IPS DF 4.7 (cell line): Measurements from ENCODE around the gene HBA1.
"Not testable (repeated sequence)": the region's sequence is repeated elsewhere in the genome, so short reads cannot be mapped to it uniquely, and the experiment has no call there.

Source experiments
- DNase-seq: peaks from one replicate; pipeline ENCODE4 v3.0.0-alpha.2; 2013; ENCODE audit warnings: low spot score; ENCODE audit errors: extremely low read depth

The HBA1 gene

DNA sequence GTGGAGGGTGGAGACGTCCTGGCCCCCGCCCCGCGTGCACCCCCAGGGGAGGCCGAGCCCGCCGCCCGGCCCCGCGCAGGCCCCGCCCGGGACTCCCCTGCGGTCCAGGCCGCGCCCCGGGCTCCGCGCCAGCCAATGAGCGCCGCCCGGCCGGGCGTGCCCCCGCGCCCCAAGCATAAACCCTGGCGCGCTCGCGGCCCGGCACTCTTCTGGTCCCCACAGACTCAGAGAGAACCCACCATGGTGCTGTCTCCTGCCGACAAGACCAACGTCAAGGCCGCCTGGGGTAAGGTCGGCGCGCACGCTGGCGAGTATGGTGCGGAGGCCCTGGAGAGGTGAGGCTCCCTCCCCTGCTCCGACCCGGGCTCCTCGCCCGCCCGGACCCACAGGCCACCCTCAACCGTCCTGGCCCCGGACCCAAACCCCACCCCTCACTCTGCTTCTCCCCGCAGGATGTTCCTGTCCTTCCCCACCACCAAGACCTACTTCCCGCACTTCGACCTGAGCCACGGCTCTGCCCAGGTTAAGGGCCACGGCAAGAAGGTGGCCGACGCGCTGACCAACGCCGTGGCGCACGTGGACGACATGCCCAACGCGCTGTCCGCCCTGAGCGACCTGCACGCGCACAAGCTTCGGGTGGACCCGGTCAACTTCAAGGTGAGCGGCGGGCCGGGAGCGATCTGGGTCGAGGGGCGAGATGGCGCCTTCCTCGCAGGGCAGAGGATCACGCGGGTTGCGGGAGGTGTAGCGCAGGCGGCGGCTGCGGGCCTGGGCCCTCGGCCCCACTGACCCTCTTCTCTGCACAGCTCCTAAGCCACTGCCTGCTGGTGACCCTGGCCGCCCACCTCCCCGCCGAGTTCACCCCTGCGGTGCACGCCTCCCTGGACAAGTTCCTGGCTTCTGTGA is at the start of gene HBA1:
HBA1 (plus strand) TSS at position 204 of the 906 bp plus-strand sequence; CDS start at position 241, 37 bp downstream.
- DNase-seq: not testable (repeated sequence)

DNA sequence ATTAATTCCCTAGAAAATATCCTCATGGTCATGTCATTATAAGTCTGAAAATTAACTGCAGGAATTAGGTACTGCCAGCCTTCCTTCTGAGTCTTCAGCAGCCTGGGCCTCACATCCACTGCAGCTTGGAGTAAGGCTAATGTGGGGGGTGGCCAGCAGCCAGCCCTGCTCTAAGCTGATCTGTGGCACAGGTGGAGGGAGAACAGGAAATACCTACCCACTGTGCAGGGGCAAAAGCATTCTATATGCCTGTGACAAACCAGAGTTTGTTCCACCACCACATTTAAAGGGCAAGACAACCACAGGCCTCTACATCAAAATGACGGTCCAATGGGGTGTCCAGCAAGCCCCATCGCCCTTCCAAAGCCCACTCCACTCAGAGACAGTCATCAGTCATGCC is 47.4 kb upstream of the HBA1 start:
- DNase-seq: no peak

DNA sequence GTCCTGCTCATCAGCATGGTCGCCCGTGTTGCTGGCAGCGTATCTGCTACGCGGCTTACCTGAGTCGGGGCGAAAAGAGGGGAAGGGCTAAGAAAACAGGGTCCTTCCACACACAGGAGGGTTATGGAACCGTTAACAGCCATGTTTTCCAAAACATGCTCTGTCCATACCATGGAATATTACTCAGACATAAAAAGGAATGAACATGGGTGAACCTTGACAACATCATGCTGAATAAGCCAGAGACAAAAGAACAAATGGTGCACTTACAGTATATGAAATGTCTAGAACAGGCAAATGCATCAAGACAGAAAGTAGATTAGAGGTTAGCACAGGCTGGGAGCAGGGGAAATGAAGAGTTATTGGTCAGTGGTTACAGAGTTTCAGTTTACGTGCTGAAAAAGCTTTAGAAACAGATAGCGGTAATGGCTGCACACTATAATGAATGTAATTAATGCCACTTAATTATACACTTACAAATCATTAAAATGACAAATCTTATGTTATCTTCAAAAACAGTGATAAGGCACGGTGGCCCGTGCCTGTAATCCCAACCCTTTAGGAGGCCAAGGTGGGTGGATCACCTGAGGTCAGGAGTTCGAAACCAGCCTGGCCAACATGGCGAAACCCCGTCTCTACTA is 45.8 kb upstream of the HBA1 start:
- DNase-seq: no peak

DNA sequence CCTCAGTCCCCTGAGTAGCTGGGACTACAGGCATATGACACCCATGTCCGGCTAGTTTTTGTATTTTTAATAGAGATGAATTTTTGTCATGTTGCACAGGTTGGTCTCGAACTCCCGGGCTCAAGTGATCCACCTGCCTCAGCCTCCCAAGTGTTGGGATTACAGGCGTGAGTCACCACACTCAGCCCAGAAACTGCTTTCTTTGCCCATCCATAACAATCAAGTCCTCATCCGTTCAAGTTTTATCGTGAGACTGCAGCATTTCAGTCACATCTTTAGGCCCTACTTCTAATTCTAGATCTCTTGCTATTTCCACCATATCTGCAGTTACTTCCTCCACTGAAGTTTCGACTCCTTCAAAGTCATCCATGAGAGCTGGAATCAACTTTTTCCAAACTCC is 44.4 kb upstream of the HBA1 start:
- no peak for DNase-seq

DNA sequence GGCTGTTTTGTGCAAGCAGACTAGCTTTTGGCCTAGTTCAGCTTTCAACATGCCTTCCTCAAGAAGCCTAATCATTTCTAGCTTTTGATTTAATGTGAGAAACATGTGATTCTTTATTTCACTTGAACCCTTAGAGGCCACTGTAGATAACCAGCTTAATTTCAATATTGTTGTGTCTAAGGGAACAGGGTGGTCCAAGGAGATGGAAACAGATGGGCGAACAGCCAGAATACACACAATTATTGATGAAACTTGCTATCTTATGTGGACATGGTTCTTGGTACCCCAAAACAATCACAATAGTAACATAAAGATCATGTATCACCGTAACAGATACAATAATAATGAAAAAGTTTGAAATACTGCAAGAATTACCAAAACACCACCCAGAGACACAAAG is 42.8 kb upstream of the HBA1 start:
- DNase-seq: no peak

DNA sequence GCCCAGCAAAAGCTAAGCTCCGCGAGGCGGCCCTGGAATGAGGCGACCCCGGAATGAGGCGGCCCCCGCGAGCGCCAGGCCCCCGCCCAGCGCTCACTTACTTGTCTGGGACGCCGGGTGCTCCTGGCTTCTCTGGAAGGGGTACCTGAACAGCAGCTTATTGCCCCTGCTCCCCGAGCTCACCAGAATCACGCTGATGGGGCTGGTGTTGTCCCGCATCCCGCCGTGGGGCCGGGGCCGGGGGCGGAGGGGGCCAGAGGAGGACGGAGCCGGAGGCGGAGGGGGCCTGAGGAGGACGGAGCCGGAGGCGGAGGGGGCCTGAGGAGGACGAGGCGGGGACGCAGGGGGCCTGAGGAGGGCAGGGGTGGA is 38.4 kb upstream of the HBA1 start:
- no peak for DNase-seq

DNA sequence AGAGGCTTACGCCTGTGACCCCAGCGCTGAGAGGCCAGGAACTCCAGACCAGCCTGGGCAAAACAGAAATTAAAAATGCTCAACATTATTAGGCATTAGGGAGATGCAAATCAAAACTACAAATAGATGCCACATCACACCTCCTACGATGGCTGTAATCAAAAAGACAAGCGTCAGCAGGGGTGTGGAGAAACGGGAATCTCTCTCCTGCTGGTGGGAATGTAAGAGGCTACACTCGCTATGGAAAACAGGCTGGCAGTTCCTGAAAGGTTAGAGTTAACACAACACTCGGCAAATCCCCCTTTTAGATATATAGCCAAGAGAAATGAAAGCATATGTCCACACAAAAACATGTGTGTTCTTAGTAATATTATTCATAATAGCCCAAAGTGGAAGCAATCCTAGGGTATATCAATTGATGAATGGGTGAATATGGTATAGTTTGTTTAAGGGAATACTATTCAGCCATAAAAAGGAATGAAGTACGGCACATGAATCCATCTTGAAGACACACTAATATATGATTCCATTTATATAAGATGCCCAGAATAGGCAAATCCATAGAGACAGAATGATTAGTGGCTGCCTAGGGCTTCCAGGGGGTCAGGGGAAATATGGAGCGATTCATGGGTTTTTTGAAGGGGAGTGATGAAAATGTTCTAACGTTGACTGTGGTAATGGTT is 36.2 kb upstream of the HBA1 start:
- no peak for DNase-seq

DNA sequence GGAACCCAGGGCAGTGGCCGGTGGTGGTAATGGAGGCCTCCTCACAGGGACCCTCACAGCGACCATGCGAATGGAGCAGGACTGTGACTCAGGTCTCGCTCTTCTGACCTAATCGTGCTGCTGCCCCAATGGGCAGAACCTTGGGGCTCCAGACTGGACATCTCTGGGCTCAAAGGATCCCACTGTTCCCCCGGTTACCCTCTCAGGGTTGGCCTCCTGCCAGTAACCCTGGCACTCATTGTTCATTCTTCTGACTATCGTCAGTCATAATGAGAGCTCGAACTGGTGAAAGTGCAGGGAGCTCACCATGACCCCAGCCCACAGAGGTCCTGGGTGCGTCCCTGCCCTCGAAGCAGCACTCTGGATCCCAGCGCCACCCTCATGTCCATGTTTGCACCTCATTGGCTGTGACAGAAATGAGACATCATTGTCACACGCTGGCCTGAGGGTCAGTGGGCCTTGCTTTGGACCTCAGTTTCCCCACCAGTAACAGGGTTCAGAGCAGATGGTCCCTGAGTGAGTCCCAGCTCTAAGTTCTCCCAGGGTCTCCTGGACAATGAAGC is 34.0 kb upstream of the HBA1 start:
- DNase-seq: no peak

DNA sequence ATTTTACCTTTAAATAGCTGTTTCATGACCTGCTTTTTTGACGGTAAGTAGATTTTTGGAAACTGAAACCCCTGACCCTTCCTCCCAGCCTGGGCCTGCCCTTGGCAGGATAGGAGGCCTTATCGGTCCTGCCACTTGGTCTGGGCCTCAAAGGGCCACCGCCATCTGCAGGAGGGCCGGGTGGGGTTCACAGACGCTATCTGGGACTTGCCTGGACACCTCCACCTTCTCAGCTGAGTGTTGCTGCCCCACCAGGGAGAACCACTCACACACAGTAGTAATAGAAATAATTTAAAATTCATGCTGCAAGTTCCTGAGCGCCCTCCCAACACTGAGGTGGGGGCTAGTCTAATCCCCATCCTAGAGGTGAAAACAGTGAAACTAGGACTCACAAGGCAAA is 33.4 kb upstream of the HBA1 start:
- no peak for DNase-seq

DNA sequence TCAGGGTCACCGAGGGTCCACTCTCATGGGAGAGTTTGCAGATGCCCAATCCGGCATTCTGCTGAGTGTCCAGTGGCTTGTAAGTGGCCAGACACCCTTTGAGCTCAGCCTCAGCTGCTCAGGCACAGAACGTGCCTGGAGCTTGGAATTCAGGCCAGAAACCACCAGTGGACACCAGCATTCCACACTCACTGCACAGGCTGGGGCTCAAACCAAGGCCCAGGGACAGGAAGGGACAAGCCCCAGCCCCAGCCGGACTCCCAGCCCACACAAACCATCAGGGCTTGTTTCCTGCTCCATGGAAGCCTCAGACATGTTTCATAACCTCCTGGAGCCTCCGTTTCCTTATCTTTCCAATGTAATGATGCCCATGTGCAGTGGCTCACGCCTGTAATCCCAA is 33.0 kb upstream of the HBA1 start:
- DNase-seq: no peak

DNA sequence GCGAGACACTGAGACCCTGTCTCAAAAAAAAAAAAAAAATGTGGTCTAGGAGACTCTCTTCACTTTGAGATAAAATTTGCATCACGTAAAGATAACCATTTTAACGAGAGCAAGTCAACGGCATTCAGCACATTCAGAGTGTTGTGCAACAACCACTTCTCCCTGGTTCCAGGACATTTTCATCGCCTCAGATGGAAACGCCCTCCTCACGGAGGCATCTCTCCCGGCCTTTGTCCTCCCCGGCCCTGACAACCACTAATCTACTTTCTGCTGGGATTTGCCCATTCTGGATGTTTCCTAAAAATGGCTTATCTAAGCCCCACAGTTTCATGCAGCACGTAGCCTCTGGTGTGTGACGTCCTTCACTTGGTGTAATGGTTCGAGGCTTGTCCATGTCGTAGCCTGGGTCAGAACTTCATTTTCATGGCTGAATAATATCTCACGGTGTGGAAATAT is 31.7 kb upstream of the HBA1 start:
- no peak for DNase-seq

DNA sequence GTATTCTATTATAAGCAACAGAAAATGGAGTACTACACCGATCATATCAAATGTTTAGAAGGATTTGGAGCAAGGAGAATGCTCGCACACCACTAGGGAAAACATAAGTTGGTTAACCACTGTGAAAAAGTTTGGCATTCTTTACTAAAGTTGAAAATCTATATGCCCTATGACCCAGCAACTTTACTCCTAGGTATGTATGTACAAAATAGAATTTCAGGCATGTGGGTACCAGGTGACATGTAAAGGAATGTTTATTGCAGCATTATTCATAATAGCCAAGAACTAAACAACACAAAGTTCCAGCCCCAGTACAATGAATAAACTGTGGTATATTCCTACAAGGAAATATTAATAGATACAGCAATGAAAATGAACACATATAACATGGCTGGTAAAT is 29.8 kb upstream of the HBA1 start:
- no peak for DNase-seq

DNA sequence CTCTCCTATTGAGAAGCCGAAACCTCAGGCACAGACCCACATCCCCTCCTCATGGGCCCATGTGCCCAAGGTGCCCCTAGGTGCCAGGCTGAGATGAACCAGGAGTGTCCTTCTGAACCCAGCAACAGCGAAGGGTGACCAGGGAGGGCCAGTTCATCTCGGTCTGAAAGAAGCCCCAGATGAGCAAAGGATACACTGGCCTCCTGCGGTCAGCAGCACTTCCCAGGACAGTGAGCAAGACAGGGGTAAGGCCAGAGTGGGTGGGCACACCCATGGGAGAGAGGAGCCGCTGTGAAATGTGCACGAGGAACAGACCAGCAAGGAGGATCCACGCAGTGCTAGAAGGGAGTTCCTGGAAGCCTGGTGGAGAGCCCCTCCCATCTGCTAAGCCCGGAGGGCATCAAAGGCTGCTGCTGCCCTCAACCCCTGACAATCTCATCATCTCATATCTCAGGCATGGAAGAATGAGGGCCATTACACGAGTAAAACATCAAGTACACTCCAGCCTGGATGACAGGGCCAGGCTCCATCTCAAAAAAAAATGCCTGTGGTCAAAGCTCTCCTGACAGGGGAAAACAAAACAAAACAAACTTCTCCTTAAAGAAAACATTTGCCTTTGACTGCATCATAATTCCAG is 27.3 kb upstream of the HBA1 start:
- no peak for DNase-seq

DNA sequence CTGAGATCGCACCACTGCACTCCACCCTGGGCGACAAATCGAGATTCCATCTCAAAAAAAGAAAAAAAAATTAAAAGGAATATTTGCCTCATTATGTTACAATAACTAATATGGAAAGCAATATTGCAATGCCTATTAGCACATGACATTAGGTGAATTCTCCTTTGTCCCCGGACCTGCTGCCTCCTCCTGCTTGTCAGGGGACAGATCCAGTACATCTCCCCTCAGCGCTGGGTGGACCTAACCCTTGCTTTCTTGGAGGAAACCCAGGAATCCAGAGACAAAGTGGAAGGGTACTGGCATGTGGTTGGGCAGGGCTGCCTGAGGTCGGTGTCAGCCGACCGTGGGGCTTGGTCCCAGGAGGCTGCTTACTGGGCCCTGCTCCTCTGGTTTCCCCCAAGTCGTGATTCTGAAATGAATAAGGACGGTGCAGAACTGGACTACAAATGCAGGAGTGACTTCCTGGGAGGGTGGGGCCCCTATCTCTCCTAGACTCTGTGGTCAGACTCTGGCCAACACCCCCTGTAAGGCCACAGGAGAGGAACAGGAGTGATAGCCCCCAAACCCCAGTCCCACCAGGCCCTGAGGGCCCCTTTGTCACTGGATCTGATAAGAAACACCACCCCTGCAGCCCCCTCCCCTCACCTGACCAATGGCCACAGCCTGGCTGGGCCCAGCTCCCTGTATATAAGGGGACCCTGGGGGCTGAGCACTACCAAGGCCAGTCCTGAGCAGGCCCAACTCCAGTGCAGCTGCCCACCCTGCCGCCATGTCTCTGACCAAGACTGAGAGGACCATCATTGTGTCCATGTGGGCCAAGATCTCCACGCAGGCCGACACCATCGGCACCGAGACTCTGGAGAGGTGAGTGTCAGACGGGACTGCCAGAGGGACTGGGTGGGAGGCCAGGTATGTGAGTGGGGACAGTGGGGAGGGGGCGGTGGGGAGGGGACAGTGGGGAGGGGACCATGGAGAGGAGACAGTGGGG is 24.0 kb upstream of the HBA1 start, which contains the start of gene HBZ:
HBZ (plus strand) TSS at position 504 of the 988 bp plus-strand sequence; CDS start at position 770, 266 bp downstream.
- no peak for DNase-seq

DNA sequence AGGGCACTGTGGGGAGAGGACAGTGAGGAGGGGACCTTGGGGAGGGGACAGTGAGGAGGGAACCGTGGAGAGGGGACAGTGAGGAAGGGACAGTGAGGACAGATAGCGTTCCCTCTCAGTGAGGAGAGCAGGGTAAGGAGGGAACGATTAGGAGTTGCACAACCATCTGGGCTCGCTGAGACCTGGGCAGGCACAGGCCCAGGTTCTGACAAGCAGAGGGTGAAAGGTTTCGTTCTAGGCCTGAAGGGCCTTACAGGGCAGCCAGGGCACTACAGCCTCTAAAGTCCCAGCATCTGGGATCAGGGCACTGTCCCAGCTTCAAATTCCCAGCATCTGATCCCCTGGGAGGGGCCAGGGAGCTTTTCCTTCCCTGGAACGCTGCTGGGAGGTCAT is 23.4 kb upstream of the HBA1 start:
- DNase-seq: not testable (repeated sequence)

DNA sequence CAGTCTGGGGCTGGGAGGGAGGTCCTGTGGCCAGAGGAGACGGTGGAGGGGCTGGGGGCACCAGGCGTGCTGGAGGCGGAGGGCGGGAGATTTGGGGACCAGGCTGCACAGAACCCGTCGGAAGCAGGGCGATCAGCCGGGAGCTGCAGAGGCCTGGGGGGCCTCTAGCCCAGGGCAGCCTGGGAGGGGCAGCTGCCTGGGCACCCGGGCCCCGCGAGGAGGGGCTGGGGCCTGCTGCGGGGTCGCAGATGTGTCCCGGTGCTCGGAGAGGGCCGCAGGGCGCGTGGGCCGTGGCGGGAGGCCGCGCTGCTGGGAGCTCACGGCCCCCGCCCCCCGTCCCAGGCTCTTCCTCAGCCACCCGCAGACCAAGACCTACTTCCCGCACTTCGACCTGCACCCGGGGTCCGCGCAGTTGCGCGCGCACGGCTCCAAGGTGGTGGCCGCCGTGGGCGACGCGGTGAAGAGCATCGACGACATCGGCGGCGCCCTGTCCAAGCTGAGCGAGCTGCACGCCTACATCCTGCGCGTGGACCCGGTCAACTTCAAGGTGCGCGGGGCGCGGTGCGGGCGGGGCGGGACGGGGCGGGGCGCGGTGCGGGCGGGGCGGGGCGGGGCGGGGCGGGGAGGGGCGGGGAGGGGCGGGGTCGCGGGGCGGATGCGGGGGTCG is 22.8 kb upstream of the HBA1 start:
- not testable (repeated sequence) for DNase-seq

DNA sequence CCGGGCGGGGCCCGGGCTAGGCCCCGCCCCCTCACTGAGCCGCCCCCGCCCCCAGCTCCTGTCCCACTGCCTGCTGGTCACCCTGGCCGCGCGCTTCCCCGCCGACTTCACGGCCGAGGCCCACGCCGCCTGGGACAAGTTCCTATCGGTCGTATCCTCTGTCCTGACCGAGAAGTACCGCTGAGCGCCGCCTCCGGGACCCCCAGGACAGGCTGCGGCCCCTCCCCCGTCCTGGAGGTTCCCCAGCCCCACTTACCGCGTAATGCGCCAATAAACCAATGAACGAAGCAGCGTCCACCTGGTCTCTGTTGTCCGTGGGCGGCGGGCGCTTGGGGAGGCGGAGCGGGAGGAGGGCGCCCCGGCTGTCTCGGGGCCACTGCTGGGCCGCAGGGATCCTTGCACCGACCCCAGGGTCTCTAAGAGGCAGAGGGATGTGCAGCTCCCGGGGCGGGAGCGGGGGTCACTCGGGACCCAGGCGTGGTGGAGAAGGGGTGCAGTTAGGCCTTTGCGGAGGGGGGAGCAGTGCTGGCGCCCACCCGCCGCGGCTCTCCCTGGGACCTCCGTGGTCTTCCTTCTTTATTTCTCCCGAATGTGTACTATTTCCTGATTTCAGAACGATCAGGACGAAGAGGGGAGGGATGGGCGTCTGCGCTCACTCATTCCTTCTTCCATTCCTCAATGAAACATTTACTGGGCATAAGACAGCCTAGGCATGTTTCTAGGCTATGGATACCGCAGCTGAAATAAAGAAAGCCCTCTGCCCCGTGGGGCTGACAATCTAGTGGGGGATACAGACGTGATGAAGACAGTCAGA is 22.1 kb upstream of the HBA1 start:
- no peak for DNase-seq

DNA sequence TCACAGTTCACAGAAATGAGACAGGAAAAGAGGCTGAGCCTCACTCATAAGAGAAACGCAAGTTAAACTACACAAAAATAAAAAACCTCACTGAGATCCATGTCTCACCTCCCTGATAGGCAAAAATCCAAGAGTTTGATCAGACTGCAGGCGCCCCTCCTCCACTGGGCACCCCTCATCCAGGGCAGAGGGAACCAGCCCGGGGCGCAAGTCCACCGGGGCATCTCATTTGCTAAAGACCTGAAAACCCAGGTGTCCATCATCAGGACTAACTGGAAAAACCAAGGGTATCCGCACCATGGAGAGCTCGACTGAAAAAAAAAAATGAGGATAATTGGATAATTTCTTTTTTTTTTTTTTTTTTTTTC is 21.5 kb upstream of the HBA1 start:
- no peak for DNase-seq
